Measurements from ENCODE around the gene CSTF2. TPM values are rescaled to one million over a fixed set of nuclear protein-coding genes. Genes with fewer than 3 reads are reported as not detected.

CSTF2 gene
- 16.5 and 28.0 TPM in 2 replicates for total RNA-seq

DNA sequence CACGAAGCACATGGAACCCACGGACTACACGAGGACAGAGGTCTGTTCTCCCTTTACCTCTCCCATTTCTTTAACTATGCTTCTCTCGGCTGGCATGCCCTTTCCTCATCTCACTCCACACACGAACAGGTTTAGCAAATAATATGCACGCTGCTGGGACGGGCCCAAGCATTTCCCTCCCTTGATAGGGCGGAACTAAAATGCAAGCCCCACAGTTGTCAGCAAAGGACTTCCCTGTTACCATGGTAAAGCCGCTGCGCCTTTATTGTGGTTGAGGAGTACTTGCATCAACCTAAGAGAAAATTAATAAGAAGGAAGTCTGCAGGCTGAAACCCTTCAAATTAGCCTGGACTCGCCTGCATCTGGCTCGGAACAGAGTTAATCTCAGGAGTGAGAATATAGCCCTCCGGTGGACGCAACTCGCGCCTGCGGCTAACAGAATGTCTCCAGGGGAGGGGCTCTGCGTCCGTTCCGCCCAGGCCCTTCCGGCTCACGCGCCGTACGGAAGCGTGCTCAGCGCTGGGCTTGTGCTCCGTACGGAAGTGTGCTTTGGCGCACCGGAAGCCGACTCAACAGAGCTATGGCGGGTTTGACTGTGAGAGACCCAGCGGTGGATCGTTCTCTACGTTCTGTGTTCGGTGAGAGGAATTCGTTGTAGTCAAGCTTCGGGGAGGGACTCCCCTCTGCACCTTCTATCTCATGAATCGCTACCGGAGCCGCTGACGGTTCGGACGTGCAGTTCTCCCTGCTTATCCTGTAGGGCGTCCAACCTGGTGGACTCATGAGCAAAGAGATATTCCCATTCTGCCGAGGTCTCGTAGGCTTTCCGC is at the start of gene CSTF2:
CSTF2 (plus strand) TSS at position 555 of the 830 bp plus-strand sequence; CDS start at position 581, 26 bp downstream.

DNA sequence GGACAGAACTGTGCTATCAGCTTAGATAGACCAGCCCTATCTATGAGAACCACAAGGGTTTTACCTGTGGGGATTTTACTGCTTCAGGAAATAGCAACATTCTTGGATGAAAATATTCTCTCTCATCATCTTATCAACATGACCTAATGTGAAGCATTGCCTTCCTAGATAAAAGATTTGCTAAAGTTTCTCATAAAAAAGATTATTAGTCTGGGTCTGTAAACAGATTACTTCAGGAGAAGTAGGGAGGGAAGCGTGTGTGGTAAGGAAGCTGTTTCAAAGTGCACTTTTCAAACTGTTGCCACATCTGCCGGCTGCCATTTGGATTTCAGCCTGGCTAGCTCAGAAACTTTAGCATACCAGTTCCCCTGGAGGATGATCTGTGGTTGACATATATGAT is 54.1 kb downstream of the CSTF2 start, which contains the start of gene NOX1:
NOX1 (minus strand) TSS at position 35 of the 400 bp plus-strand sequence. CDS start 220 bp downstream, outside the sequence.

Other genes starting within 250 kb of the CSTF2 start
- gene TNMD, start 235.5 kb upstream of the CSTF2 start, total RNA-seq, result not detected in 2 replicates
- 22.0 and 39.2 TPM in 2 replicates for gene TSPAN6, start 183.6 kb upstream of the CSTF2 start, total RNA-seq
- 19.8 and 58.2 TPM in 2 replicates for gene SRPX2, start 176.2 kb upstream of the CSTF2 start, total RNA-seq
- 6.5 and 10.0 TPM in 2 replicates for gene SYTL4, start 88.3 kb upstream of the CSTF2 start, total RNA-seq
- not detected in 2 replicates for gene NOX1, start 54.0 kb downstream of the CSTF2 start, total RNA-seq
- under 0.01 TPM in 2 replicates for gene XKRX, start 108.5 kb downstream of the CSTF2 start, total RNA-seq
- not detected in 2 replicates for gene ARL13A, start 149.3 kb downstream of the CSTF2 start, total RNA-seq
- 14.9 and 16.3 TPM in 2 replicates for gene TRMT2B, start 231.7 kb downstream of the CSTF2 start, total RNA-seq